Measurements from ENCODE around the gene MEG3.

- TF ChIP-seq GATA2 (IDR thresholded peaks at IDR 0.05; ENCODE audit: low read depth, low read length) = no peak
- TF ChIP-seq GATA3 (IDR thresholded peaks at IDR 0.05; ENCODE audit: low read depth, low read length) = no peak
Observed at GRCh38 chr14:100787659-100788058, 38.3 kb upstream of the MEG3 start.
